CD8-positive, alpha-beta memory T cell (primary cell): ENCODE data around the gene NMUR1. TPM values are rescaled to one million over a fixed set of nuclear protein-coding genes. Genes with fewer than 3 reads are reported as not detected.

Experiments used
- CTCF ChIA-PET: fragments of 350-600 bp; sonication (Branson Sonifier 250); formaldehyde crosslinking; loops from one replicate; lab custom pipeline; 2021; ENCODE audit warnings: antibody characterized with exemption; lab: Charles Lee
- POLR2A ChIA-PET: fragments of 350-600 bp; sonication (Branson Sonifier 250); formaldehyde crosslinking; loops from one replicate; lab custom pipeline; 2021; ENCODE audit warnings: antibody characterized with exemption; lab: Charles Lee
- DNase-seq, 5 donors: peaks; one replicate each; pipeline versions ENCODE4 v3.0.0 to v3.0.0-alpha.2; 2020 to 2022; ENCODE audit warnings: mixed read lengths in 1 of 5
- H3K27ac ChIP-seq: one replicate; pipeline ENCODE4 v1.7.0; 2013; ENCODE audit warnings: low read depth, mild to moderate bottlenecking, low read length, moderate library complexity
- H3K27me3 ChIP-seq: 2 replicates; pipeline ENCODE4 v1.7.0; 2013; ENCODE audit warnings: low read length, mild to moderate bottlenecking; ENCODE audit not compliant: insufficient read depth, poor library complexity, severe bottlenecking
- H3K36me3 ChIP-seq: 2 replicates; pipeline ENCODE4 v1.7.0; 2013; ENCODE audit warnings: mild to moderate bottlenecking, low read length, moderate library complexity; ENCODE audit not compliant: insufficient read depth
- H3K4me1 ChIP-seq: 2 replicates; pipeline ENCODE4 v1.7.0; 2013; ENCODE audit warnings: mild to moderate bottlenecking, low read length, moderate library complexity; ENCODE audit not compliant: insufficient read depth
- H3K4me3 ChIP-seq: 2 replicates; pipeline ENCODE4 v1.7.0; 2013; ENCODE audit warnings: mild to moderate bottlenecking, low read length
- H3K9me3 ChIP-seq: 2 replicates; pipeline ENCODE4 v1.7.0; 2013; ENCODE audit warnings: mild to moderate bottlenecking, low read length
- H3K27ac Mint-ChIP-seq, 8 donors: one replicate each; pipeline ENCODE4 v1.8.0; 2020 to 2021; ENCODE audit warnings: mixed read lengths in 8 of 8, mild to moderate bottlenecking in 6 of 8, inconsistent platforms in 3 of 8, moderate library complexity in 3 of 8
- H3K27me3 Mint-ChIP-seq, 2 donors: one replicate each; pipeline ENCODE4 v1.8.0; 2020 to 2021; ENCODE audit warnings: mixed read lengths in 2 of 2, mild to moderate bottlenecking in 1 of 2, moderate library complexity in 1 of 2
- H3K36me3 Mint-ChIP-seq, 3 donors: one replicate each; pipeline ENCODE4 v1.8.0; 2020 to 2021; ENCODE audit warnings: mixed read lengths in 3 of 3, inconsistent platforms in 1 of 3, mild to moderate bottlenecking in 1 of 3
- H3K4me1 Mint-ChIP-seq, 3 donors: one replicate each; pipeline ENCODE4 v1.8.0; 2020 to 2021; ENCODE audit warnings: mixed read lengths in 3 of 3, inconsistent platforms in 1 of 3, mild to moderate bottlenecking in 1 of 3
- H3K4me3 Mint-ChIP-seq, 7 donors: one replicate each; pipeline ENCODE4 v1.8.0; 2020 to 2021; ENCODE audit warnings: mixed read lengths in 7 of 7, mild to moderate bottlenecking in 6 of 7, moderate library complexity in 4 of 7, inconsistent platforms in 2 of 7
- H3K9me3 Mint-ChIP-seq, 5 donors: one replicate each; pipeline ENCODE4 v1.8.0; 2020 to 2022; ENCODE audit warnings: mixed read lengths in 5 of 5, mild to moderate bottlenecking in 3 of 5, moderate library complexity in 2 of 5, inconsistent platforms in 1 of 5
- polyA plus RNA-seq: library from polyadenylated mRNA; unstranded; fragments of 300-500 nt; fragmentation: Illumina TruSeq; gene quantifications from one replicate; pipeline ENCODE4 v1.2.3, GENCODE V29; 2021
- total RNA-seq, 2 experiments: library from RNA; stranded (reverse); gene quantifications; one replicate each; pipeline ENCODE4 v1.2.3, GENCODE V29; 2021

Gene NMUR1
- total and polyA plus RNA-seq, 3 experiments from 2014 or later = 0.15 to 2.7 (median 0.18) TPM

DNA sequence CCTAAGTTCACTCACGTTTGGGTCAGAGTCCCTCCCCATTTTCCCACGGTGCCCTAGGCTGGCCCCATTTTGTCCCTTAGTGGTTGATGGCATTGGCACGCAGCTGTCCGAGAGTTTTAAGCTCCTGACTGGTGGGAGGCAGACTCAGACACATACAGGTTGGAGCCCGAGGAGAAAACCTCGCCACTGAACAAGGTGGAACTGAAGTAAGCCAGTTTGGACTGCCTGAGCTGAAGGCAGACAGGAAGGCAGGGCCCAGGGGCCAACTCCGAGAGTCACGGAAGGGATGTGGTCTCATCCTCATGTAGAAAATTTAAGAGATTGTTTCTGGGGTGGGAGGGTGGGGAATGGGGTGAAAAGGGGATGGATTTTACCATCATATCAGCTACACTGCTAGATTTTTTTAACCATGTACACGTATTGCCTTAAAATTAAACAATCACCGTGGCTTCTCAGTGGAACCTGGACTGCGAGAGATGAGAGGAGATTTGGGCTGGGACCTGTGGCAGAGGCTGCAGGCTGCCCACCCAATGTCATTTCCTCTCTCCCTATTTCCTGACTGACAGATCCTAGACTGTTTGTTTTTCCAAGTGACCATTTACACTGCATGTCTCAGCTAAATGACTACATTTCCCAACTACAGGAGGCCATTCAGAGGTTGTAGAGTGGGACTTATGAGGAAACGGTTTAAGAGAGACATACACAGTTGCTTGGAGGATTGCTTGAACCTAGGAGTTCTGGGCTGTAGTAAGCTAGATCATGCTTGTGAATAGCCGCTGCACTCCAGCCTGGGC is 19.4 kb upstream of the NMUR1 start:
- Mint-ChIP-seq H3K27me3 (no peaks in the 10 kb centered on the region), H3K27ac (peak overlapping the region in 6 of 8 donors; percentile 36 to 87 (median 69)), H3K4me3 (no peak overlapping the region), H3K36me3 (peaks cover 7 to 18% (median 8%) of the 10 kb centered on the region in 3 donors), H3K4me1 (peaks cover 45 to 66% (median 52%) of the 10 kb centered on the region in 3 donors), H3K9me3 (peaks cover 11 to 15% (median 11%) of the 10 kb centered on the region in 5 donors)
- CTCF ChIA-PET = interaction anchor here (1.1 to 2.0 kb wide), 6 partner anchors 9 to 67 kb away, joined by 3 to 7 read pairs (median 5); partner anchors contain the start of gene NMUR1
- H3K9me3 ChIP-seq = peaks cover 13% of the 10 kb centered on the region
- peaks cover 27% of the 10 kb centered on the region for H3K4me1 ChIP-seq
- no peak for DNase-seq
- POLR2A ChIA-PET = interaction anchor here (1.0 kb wide), 1 partner anchor 35 kb away, joined by 4 read pairs; no protein-coding TSS in a partner anchor
- no peaks in the 10 kb centered on the region for H3K36me3 ChIP-seq
- no peak overlapping the region for H3K27ac ChIP-seq
- no peaks in the 10 kb centered on the region for H3K27me3 ChIP-seq
- no peak overlapping the region for H3K4me3 ChIP-seq

GRCh38 chr2:231548752-231549151 is 18.5 kb upstream of the NMUR1 start:
- no peaks in the 10 kb centered on the region for H3K27me3 ChIP-seq
- Mint-ChIP-seq H3K27me3 (no peaks in the 10 kb centered on the region), H3K9me3 (peaks cover 8 to 15% (median 11%) of the 10 kb centered on the region in 5 donors), H3K27ac (peak overlapping the region in 6 of 8 donors; percentile 40 to 72 (median 65)), H3K4me3 (peak overlapping the region in 3 of 7 donors; percentile 11 to 63 (median 23)), H3K36me3 (peaks cover 7 to 18% (median 8%) of the 10 kb centered on the region in 3 donors), H3K4me1 (peaks cover 37 to 57% (median 43%) of the 10 kb centered on the region in 3 donors)
- H3K9me3 ChIP-seq = peaks cover 13% of the 10 kb centered on the region
- H3K27ac ChIP-seq = no peak overlapping the region
- no peaks in the 10 kb centered on the region for H3K36me3 ChIP-seq
- H3K4me1 ChIP-seq = peaks cover 24% of the 10 kb centered on the region
- no peak for DNase-seq
- ChIA-PET POLR2A (no interaction called here), CTCF (interaction anchor here (1.1 to 5.6 kb wide), 5 partner anchors 8 to 66 kb away, joined by 3 to 32 read pairs (median 7); partner anchors contain the start of gene NMUR1)
- H3K4me3 ChIP-seq = no peak overlapping the region

DNA sequence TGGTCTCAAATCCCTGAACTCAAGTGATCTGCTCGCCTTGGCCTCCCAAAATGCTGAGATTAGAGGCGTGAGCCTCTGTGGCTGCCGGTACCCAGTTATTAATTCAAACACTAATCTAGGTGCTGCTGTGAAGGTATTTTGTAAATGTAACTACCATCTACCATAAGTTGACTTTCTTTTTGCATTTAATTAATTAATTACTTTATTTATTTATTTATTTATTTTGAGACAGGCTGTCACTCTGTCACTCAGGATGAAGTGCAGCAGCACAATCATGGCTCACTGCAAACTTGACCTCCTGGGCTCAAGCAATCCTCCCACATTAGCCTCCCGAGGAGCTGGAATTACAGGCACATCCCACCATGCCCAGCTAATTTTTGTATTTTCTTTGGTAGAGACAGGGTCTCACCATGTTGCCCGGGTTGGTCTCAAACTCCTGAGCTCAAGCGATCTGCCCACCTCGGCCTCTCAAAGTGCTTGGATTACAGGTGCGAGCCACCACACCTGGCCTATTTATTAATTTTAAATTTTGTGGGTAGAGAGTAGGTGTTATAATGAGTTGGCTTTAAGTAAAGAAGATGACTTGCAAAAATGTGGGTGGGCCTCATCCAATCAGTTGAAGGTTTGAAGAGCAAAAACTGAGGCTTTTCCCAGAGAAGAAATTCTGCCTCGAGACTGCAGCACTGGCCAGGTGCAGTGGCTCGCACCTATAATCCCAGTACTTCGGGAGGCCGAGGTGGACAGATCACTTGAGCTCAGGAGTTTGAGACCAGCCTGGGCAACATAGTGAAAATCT is 17.3 kb upstream of the NMUR1 start:
- no peak for DNase-seq
- H3K9me3 Mint-ChIP-seq = peaks cover under 1 to 8% (median 4%) of the 10 kb centered on the region in 5 donors
- peaks cover 24% of the 10 kb centered on the region for H3K4me1 ChIP-seq
- peaks cover 9% of the 10 kb centered on the region for H3K9me3 ChIP-seq
- H3K4me1 Mint-ChIP-seq = peaks cover 38 to 54% (median 43%) of the 10 kb centered on the region in 3 donors
- H3K36me3 ChIP-seq = no peaks in the 10 kb centered on the region
- no peaks in the 10 kb centered on the region for H3K27me3 Mint-ChIP-seq
- peaks cover 0 to 10% (median 3%) of the 10 kb centered on the region in 3 donors for H3K36me3 Mint-ChIP-seq
- H3K4me3 Mint-ChIP-seq = peak overlapping the region in 2 of 7 donors; percentile 6 to 39
- H3K27ac ChIP-seq = no peak overlapping the region
- no peak overlapping the region for H3K4me3 ChIP-seq
- peak overlapping the region in 3 of 8 donors; percentile 33 to 54 (median 54) for H3K27ac Mint-ChIP-seq
- ChIA-PET POLR2A (no interaction called here), CTCF (interaction anchor here (1.1 to 5.6 kb wide), 4 partner anchors 9 to 167 kb away, joined by 4 to 32 read pairs (median 8); partner anchors contain the start of gene NMUR1)
- H3K27me3 ChIP-seq = no peaks in the 10 kb centered on the region

- CTCF ChIA-PET = interaction anchor here (0.9 to 5.6 kb wide), 8 partner anchors 11 to 169 kb away, joined by 3 to 32 read pairs (median 6); partner anchors contain the start of gene NMUR1
- DNase-seq = no peak
- peak overlapping the region; percentile 62 to 88 (median 83) for H3K4me3 Mint-ChIP-seq
- H3K4me1 Mint-ChIP-seq = peaks cover 44 to 67% (median 56%) of the 10 kb centered on the region in 3 donors
- Histone ChIP-seq H3K4me1 (peaks cover 24% of the 10 kb centered on the region), H3K27me3 (no peaks in the 10 kb centered on the region), H3K27ac (no peak overlapping the region), H3K36me3 (no peaks in the 10 kb centered on the region), H3K9me3 (peaks cover 8% of the 10 kb centered on the region), H3K4me3 (peak overlapping the region; percentile 53)
- POLR2A ChIA-PET = interaction anchor here (0.6 to 1.2 kb wide), 2 partner anchors 16 to 22 kb away, joined by 3 read pairs; partner anchors contain the start of gene NMUR1
- H3K27ac Mint-ChIP-seq = peak overlapping the region; percentile 84 to 99 (median 92)
- H3K36me3 Mint-ChIP-seq = peaks cover 0 to 10% (median 3%) of the 10 kb centered on the region in 3 donors
- no peaks in the 10 kb centered on the region for H3K27me3 Mint-ChIP-seq
- peaks cover 3 to 11% (median 6%) of the 10 kb centered on the region in 5 donors for H3K9me3 Mint-ChIP-seq
These were observed 15.9 kb upstream of the NMUR1 start for GRCh38 chr2:231546014-231546715.

GRCh38 chr2:231545105-231545902 is 15.1 kb upstream of the NMUR1 start:
- peak overlapping the region; percentile 62 for H3K27ac ChIP-seq
- no peaks in the 10 kb centered on the region for H3K27me3 Mint-ChIP-seq
- peak overlapping the region; percentile 84 to 99 (median 92) for H3K27ac Mint-ChIP-seq
- H3K9me3 Mint-ChIP-seq = peaks cover 3 to 11% (median 6%) of the 10 kb centered on the region in 5 donors
- peaks cover 24% of the 10 kb centered on the region for H3K4me1 ChIP-seq
- ChIA-PET POLR2A (interaction anchor here (0.6 to 1.2 kb wide), 3 partner anchors 15 to 31 kb away, joined by 3 to 4 read pairs (median 3); partner anchors contain the start of gene NMUR1), CTCF (interaction anchor here (0.6 to 5.6 kb wide), 6 partner anchors 11 to 110 kb away, joined by 3 to 32 read pairs (median 5); partner anchors contain the start of gene NMUR1)
- peak overlapping the region; percentile 62 to 88 (median 83) for H3K4me3 Mint-ChIP-seq
- H3K27me3 ChIP-seq = no peaks in the 10 kb centered on the region
- no peaks in the 10 kb centered on the region for H3K36me3 ChIP-seq
- peak overlapping the region; percentile 53 for H3K4me3 ChIP-seq
- peaks cover 0 to 10% (median 3%) of the 10 kb centered on the region in 3 donors for H3K36me3 Mint-ChIP-seq
- DNase-seq = peak in 4 of 5 donors; percentile 21 to 63 (median 34)
- H3K4me1 Mint-ChIP-seq = peaks cover 44 to 68% (median 57%) of the 10 kb centered on the region in 3 donors
- H3K9me3 ChIP-seq = peaks cover 8% of the 10 kb centered on the region

GRCh38 chr2:231542136-231542535 is 11.9 kb upstream of the NMUR1 start:
- peaks cover 0 to 4% (median 0%) of the 10 kb centered on the region in 3 donors for H3K36me3 Mint-ChIP-seq

More at GRCh38 chr2:231542136-231542535, 11.9 kb upstream of the NMUR1 start:
- peaks cover 18% of the 10 kb centered on the region for H3K4me1 ChIP-seq
- DNase-seq = no peak
- no peaks in the 10 kb centered on the region for H3K27me3 ChIP-seq
- H3K27ac ChIP-seq = no peak overlapping the region
- CTCF ChIA-PET = interaction anchor here (1.0 to 1.4 kb wide), 3 partner anchors 9 to 61 kb away, joined by 3 read pairs; no protein-coding TSS in a partner anchor
- Mint-ChIP-seq H3K27ac (peak overlapping the region in 1 of 8 donors; percentile 38), H3K9me3 (peaks cover 3 to 11% (median 6%) of the 10 kb centered on the region in 5 donors), H3K4me3 (no peak overlapping the region), H3K27me3 (no peaks in the 10 kb centered on the region), H3K4me1 (peaks cover 31 to 51% (median 50%) of the 10 kb centered on the region in 3 donors)
- POLR2A ChIA-PET = no interaction called here
- H3K9me3 ChIP-seq = peaks cover 8% of the 10 kb centered on the region
- no peaks in the 10 kb centered on the region for H3K36me3 ChIP-seq
- no peak overlapping the region for H3K4me3 ChIP-seq
